GM21423 (cell line): ENCODE data around the gene JARID2.
A peak's percentile ranks its signal among the peaks of the same experiment; 100 is the strongest.

Experiments
- ATAC-seq: cut with Tn5 transposase; IDR thresholded peaks from one replicate; pipeline ENCODE4 v1.9.1; 2021; ENCODE audit warnings: mild to moderate bottlenecking, moderate library complexity; ENCODE audit not compliant: unreplicated experiment

The JARID2 gene

DNA sequence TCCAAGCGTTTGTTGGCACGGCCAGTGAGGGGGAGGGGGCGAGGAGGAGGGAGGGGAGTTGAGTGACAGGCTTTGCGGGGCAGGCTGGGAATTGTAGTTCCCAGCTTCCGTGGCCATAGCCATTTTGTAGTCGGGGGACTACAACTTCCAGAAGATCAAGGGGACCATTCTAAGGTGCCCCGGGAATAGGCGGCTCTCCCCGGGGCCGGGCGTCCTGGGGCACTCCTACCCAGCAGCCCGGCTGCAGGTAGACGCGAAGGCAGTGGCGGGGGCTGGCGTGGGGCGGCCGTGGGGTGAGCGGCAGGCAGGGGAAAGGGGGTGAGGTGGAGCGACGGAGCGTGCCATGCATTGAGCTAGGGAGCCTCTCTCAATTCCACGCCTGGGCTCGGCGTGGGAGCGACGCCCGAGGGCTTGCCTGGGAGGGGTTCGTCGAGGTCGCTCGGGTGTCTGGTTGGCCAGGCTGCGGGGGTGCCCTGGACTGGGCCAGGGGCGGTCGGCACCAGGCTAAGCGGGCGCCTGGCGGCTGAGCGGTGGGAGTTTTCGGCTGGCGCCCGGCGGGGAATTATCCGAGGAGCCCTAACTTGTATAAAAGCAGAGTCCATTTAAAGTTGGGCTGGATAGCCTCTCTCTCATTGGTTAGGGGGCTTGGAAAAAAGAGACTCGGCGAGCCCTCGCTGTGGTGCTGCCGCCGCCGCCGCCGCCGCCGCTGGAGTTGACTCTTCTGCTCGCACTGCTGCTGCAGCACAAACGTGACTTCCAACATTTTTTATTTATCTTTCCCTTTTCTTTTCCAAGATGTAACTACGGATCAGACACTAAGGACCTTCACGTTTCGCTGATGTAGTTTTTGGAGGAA lies at the start of gene JARID2:
Gene JARID2 (plus strand): TSS at position 709 of the 856 bp plus-strand sequence. CDS start 471 bp downstream, outside the sequence.
- peak; percentile 49 for ATAC-seq

DNA sequence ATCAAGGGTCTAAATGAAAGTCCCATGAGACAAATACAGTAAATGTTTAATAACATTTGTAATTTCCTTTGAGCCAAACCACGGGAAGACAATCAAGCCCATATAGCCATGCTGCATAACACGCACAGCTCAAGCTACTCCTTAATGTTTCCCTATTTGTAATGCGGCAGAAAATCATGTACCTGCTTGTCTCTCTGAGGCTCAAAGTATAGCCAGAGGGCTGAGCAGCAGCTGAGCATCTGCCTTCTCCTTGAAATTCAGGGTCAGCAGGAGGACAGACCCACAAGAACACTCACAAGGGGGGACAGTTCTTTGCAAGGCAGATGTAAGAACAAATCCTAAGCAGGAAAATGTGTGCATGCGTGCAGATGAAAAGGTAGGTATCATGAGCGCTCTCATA lies 45.8 kb upstream of the JARID2 start:
- ATAC-seq = no peak

DNA sequence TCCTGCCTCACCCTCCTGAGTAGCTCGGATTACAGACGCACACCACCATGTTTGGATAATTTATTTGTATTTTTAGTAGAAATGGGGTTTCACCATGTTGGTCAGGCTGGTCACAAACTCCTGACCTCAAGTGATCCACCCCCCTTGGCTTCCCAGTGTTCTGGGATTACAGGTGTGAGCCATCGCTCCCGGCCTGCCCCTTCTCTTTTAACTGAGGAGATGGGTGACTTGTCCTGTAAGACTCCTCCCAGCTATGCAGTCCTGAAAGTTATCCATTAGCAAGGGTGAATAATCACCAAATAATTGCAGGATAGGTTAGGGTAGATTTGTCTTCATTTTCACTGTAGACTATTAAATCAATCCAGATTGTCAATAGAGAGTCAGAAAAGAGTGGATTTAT lies 40.5 kb upstream of the JARID2 start:
- ATAC-seq = no peak

DNA sequence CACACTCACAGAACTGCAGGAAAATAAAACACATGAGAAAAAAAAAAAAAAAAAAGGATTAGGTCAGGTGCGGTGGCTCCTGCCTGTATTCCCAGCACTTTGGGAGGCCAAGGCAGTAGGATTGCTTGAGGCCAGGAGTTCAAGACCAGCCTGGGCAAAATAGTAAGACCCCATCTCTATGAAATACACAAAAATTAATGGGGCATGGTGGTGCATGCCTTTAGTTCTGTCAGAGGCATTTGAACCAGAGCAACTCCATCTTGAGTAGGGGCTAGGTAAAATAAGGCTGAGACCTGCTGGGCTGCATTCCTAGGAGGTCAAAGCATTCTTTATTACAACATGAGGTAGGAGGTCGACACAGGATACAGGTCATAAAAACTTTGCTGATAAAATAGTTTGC lies 39.0 kb upstream of the JARID2 start:
- no peak for ATAC-seq

DNA sequence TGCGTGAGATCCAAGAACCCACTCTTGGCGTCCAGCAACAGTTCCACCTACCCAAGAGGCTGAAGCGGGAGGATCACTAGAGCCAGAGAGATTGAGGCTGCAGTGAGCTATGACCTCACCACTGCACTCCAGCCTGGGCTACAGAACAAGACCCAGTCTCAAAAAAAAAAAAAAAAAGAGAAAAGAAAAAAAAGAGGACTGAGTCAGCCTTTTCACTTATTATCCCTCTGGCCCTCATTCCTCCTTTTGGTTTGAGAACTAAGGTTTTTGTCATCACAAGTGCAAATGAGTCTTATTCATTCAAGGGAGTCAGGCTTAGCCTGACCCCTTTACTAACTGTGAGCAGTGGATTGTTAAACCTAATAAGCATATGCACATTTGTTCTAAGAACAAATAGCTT lies 37.9 kb upstream of the JARID2 start:
- ATAC-seq = no peak

DNA sequence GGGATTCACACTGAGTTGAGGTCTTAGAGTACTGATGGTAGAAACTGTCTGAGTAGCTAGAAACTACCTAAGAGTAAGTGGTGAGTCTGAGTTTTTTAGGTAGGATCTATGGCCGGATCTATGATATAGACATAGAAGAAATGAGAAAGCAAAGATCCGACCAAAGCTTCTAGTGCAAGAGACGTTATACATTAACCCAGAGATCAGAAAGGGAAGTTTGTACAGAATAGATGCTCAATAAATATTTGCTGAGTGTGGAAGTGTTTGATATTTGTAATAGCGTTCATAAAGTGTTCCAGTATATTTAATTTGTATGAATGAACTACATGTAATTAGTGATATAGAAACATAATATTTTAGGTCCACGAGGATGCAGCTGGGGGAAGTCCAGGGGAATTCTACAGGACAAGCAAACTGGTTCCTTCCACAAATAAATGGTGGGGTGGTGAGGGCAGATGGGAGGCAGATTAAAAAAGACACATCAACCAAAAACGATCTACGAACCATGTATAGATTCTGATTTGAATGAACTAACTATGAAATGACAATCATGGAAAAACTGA lies 31.9 kb upstream of the JARID2 start:
- ATAC-seq = no peak

DNA sequence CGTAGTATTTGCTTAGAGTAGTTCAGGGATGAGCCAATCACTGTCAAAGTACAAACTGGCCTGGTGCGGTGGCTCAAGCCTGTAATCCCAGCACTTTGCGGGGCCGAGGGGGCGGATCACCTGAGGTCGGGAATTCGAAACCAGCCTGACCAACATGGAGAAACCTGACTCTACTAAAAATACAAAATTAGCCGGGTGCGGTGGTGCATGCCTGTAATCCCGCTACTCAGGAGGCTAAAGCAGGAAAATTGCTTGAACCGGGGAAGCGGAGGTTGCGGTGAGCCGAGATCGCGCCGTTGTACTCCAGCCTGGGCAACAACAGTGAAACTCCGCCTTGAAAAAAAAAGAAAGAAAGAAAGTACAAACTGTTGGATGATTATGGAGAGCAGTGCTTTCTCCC lies 27.5 kb upstream of the JARID2 start:
- no peak for ATAC-seq

DNA sequence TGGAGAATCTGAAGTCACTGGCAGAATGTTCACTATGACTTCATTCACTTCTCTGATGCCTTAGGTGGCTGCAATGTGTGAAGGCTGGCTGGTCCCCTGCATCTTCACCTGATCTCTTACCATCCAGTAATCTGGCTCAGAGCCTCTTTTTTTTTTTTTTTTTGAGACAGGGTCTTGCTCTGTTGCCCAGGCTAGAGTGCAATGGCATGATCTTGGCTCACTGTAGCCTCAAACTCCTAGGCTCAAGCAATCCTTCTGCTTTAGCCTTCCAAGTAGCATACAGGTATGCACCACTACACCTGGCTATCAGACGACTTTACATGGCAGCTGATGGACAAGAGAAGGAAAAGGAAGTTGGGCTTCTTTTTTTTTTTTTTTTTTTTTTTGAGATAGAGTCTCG lies 25.8 kb upstream of the JARID2 start:
- no peak for ATAC-seq

DNA sequence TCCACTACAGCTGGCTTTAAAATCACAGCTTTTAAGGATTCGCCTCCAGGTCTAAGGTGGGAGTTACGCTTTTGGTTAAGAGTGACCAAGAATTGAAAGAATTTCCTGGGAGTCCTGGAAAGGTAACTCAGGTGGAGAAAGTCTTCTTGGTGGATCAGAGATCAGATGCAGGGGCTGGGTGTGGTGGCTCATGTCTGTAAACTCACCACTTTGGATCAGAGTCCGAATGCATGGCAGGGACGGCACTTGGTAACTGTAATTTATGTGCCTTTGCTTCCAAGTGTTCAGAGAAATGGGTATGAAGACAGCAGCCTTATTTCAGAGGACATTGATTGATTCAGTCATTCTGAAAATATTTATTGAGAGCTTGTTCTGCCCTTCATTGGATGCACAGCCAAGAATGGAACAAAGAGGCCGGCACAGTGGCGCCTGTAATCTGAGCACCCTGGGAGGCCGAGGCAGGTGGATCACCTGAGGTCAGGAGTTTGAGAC lies 18.0 kb upstream of the JARID2 start:
- no peak for ATAC-seq

DNA sequence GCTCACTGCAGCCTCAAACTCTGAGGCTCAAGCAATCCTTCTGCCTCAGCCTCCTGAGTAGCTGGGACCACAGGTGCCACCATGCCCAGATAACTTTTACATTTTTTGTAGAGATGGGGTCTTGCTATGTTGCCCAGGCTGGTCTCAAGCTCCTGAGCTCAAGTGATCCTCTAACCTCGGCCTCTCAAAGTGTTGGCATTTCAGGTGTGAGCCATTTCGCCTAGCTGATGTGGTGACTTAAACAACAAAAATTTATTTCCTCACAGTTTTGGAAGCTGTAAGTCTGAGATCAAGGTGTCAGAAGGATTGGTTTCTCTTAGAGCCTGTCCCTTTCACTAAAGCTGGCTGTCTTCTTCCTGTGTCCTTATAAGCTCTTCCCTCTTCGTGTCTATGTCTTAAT lies 15.0 kb upstream of the JARID2 start:
- no peak for ATAC-seq

DNA sequence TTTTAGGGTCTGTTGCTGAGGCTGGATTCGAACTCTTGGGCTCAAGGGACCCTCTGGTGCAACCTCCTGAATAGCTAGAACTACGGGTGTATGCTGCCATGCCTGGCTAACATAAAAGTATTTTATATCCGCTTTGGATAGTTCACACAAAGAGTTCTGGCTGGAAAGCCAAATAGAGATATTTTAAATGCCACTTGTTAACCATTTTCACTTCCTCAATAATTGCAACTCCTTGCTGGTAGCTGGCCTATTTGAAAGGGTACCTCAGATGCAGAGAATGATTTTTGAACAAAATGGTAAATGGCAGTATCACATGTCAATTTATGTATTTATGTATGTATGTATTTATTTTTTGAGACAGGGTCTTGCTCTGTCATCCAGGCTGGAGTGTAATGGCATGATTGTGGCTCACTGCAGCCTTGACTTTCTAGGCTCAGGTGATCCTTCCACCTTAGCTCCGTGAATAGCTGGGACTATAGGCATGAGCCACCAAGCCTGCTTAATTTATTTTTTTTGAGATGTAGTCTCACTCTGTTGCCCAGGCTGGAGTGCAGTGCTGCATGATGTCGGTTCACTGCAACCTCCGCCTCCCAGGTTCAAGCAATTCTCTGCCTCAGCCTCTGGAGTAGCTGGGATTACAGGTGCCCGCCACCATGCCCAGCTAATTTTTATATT lies 12.9 kb upstream of the JARID2 start:
- no peak for ATAC-seq

DNA sequence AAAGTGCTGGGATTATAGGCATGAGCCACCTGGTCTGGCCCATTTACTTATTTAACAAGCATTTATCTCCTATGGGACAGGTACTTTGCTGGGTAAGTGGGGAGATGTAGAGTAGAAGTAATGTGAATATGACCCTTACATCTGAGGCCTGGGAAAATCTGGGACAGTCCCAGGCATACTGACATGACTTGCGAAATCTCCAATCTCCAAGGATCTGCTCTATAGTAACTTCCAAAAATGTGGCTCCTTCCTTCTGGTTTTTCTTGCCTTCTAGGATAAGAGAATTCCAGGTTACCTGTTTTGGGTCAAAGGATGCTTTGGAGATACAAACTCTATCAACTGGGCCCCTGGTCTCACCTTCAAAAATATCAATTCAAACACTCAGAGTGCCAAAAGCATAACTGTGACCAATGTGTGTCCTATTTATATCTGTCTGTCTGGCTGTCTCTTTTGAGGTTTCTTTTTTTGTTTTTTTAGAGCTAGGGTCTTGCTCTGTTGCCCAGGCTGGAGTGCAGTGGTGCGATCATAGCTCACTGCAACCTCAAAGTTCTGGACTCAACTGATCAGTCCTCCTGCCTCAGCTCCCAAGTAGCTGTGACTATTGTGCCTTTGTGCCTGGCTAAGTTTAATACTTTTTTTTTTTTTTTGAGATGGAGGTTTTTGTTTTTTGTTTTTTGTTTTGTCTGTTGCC lies 11.7 kb upstream of the JARID2 start:
- ATAC-seq = no peak

DNA sequence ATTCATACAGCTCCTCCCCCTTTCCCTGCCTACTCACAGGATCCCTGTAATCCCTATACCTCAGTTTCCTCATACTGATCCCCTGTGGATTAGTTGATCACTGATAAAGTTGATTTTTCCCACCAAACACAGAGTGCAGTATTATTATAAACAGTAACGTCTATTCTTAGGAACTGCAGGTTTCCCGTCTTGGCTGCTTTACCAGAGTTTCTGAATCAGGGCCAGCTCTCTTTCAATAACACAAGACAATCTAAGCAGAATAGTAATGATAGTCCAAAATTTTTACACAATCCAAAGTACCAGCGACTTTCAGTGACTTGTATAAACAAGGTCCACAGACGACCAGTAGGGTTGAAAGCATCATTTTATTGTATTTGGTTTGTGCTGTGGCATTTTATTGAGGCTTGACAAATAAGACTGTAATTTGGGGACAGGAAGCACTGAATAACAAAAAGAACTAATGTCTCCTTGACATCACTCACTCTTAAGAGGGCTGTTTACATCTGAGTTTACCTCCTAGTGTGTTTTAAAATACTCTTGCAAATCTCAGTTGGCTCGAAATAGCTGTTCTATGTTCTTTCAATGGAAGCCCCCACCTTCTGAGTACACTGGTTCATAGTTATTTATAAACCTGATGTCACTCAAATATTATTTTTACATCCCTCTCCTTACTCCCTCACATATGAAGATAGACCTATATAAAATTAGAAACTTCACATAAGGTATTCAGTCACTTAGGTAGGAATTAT lies 6.1 kb upstream of the JARID2 start:
- ATAC-seq = no peak

DNA sequence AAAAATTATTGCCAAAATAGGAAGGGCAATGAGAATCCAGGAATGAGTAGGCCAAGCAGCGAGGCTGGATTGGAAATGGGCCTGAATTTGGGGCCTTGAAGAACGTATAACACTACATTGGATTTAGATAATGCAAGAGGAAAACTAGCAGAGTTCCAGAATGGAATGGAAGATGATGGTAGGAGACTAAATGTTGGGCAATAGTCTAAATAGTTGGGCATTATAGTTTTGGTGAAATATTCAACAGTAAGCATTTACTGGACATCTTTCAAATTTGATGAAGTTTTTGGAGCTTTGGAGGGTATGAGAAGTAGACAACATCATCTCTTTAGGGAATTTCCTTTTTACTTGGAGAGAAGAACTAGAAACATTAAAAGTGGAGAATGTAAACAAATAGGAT lies 3.4 kb upstream of the JARID2 start:
- ATAC-seq = no peak

DNA sequence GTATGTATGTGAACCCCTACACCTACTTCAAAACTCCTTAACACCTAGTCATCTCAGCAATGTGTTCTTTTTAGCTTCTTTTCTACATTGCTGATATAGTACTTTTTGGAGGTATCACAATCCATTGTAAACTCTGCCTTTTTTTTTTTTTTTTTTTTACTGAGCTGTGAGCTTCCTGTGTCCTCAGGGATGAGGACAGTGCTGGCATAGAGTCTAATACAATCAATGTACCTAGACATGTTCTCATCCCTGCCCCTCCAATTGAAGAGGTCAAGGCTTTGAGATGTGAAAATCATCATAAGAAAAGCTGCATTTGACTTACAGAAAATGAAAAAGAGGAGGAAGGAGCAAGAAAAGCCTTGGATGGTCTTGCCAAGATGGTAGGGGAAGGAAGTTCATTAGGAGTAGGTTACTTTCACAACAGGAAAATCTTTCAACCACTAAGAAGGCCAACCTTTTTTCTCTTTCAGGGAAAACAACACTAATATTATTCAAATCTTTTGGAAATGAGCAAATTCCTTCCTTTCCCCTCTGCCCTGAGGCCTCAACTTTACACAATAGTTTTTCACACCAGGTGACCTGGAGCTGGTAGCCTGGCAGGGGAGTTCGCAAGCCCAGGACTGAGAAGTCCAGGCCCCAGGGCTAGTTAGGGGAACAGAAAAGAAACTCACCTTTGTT lies 2.8 kb upstream of the JARID2 start:
- ATAC-seq = no peak

DNA sequence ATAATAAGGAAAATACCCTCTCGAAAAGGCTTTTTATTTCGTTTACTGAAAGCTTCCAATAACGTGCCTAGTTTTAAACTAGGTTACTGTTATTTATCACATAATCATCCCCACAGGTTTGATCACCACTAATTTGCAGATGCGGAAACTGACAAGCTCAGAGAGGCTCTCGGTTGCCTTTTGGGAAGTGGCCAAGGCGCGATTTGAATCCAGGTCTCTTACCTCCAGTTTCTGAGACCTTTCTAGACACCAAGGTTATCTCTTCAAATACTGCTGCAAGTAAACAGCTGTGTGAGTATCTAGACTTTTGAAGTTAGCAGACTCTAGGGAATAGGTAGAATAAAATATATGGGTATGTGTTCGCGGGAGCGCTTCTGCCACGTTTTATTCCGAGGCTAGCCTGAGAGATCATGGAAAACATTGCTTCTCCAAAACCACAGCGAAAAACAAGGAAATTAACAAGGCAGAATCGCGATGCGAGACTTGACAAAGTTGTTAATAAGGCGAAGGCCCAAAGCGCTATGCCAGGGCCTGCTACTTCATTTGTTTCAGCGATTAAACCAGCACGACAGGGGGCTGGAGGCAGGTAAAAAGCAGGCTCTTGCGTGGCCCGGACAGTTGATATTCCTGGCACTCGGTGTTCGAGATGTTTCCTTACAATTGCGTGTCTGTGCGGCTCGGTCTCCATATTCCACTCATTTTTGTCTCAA lies 1.8 kb upstream of the JARID2 start:
- no peak for ATAC-seq

DNA sequence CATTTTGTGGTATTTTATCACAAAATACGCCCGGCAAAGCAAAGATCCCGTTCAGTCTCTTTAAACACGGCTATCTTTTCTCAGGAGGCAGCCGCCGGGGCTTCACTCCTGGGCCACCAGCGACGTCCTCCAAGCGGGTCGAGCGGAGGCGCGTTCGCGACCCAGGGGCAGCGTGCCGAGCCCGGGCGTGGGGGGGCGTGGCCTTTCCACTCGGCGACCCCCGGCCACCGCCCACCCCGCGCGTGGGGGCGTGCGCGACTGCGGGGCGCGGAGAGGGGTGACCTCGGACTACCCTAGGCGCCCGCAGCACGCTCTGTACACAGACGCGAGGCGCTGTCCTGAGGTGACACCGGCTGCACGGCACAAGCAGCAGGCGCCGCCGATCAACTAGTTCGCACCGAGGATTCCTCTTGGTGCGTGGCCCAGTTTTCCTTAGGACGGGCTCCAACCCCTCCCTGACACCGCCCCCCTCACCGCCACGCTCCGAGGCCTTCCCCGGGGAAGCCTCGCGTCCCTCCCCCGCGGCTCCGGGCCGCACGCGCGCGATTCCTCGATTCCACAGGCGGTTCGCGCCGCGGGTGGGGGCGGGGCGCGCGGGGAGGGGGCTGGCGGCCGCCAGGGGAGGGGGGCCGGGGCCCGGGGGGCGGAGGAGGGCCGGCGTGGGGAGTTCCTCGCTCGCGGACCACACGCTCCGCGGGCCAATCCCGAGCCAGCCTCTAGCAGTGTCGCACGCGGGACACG lies 1.1 kb upstream of the JARID2 start:
- peak; percentile 25 for ATAC-seq

DNA sequence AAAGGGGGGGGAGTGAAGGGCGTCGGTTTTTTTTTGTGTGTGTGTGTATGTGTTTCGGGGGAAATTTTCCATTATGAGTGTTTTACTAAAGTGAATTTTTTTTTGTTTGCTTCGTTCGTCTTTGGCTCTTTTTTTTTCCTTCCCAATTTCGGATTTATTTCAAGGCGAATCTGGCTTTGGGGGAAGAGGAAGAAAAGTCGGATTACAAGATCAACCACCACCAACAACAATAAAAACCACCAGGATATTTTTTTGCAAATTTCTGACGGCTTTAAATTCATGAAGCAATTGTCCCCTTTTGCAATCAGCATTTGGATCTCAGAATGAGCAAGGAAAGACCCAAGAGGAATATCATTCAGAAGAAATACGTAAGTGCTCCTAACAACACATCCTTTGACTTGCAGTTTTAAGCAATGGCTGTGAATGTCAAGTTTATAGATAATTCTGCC lies 372 bp downstream of the JARID2 start:
- ATAC-seq = no peak
